Cardiac fibroblast (primary cell): ENCODE results near the gene RBBP4.
"Not testable (repeated sequence)": the region's sequence is repeated elsewhere in the genome, so short reads cannot be mapped to it uniquely, and the experiment has no call there.

Experiments
- DNase-seq, 2 donors: peaks; one replicate each; pipeline versions ENCODE4 v3.0.0 to v3.0.0-alpha.2; 2010; ENCODE audit warnings: low read depth in 2 of 2
- H3K4me3 ChIP-seq, 2 donors: replicated peaks in 1 of 2; 1 replicate in 1 of 2; 2 replicates in 1 of 2; pipeline ENCODE4 v1.5.1; 2011; ENCODE audit warnings: low read depth in 2 of 2, low read length in 2 of 2, mild to moderate bottlenecking in 2 of 2, moderate library complexity in 1 of 2
- TF ChIP-seq, protein P1 (sequence below): IDR thresholded peaks from one replicate; pipeline ENCODE4 v1.5.1; 2011; ENCODE audit warnings: low read depth, mild to moderate bottlenecking, low read length, inconsistent platforms

Gene RBBP4

DNA sequence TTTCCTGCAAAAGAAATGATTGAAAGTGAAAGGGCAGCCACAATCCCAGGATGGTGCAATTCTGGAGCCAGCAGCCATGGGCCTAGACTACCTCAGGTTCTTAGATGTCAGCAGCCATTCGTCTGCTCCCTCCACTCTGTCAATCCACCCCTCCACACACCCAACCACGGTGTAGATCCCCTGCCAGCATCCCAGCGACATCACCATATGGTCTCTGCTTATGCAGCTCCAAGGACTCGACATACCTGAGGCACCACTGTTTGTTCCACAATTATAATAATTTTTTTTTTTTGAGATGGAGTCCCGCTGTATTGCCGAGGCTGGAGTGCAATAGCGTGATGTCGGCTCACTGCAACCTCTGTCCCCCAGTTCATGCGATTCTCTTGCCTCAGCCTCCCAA, 45.0 kb downstream of the RBBP4 start:
- DNase-seq: no peak
- H3K4me3 ChIP-seq: no peak overlapping the region
- TF ChIP-seq, protein P1, sequence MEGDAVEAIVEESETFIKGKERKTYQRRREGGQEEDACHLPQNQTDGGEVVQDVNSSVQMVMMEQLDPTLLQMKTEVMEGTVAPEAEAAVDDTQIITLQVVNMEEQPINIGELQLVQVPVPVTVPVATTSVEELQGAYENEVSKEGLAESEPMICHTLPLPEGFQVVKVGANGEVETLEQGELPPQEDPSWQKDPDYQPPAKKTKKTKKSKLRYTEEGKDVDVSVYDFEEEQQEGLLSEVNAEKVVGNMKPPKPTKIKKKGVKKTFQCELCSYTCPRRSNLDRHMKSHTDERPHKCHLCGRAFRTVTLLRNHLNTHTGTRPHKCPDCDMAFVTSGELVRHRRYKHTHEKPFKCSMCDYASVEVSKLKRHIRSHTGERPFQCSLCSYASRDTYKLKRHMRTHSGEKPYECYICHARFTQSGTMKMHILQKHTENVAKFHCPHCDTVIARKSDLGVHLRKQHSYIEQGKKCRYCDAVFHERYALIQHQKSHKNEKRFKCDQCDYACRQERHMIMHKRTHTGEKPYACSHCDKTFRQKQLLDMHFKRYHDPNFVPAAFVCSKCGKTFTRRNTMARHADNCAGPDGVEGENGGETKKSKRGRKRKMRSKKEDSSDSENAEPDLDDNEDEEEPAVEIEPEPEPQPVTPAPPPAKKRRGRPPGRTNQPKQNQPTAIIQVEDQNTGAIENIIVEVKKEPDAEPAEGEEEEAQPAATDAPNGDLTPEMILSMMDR: no peak

DNA sequence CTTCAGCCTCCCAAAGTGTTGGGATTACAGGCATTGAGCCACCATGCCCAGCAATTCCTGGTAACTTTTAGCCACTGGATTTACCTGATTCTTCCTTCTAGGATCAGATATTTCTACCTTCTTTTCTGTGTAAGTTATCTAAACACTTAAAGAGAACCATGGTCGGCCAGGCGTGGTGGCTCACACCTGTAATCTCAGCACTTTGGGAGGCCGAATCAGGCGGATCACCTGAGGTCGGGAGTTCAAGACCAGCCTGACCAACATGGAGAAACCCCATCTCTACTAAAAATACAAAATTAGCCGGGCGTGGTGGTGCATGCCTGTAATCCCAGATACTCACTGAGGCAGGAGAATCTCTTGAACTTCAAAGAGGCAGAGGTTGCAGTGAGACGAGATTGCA, 46.0 kb downstream of the RBBP4 start:
- H3K4me3 ChIP-seq, DNase-seq: not testable (repeated sequence)

DNA sequence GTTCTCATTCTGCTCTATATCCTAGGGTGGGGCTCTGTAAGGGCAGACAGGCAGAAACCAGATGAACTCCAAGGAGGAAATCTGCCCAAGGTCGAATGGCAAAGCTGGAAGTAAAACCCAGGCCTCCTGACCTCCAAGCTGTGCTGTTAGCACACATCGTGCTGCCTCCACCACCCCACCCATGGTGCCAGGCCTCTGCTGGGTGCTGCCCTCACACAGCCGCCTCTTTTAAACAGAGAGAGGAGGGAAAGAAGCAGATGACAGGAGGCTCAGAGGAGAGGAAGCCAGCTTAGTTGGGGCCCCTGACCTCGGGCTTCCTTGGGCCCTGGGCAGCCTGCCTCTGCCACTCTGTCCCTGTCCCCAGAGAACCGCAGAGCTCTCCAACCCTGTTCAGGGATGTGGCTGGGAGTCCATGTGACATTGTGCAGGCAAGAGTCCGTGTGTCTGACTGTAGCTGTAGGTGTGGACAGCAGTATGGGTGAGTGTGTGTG, 50.5 kb downstream of the RBBP4 start:
- peak overlapping the region; percentile 62 to 70 for H3K4me3 ChIP-seq
- DNase-seq: no peak
- TF ChIP-seq, protein P1: no peak

DNA sequence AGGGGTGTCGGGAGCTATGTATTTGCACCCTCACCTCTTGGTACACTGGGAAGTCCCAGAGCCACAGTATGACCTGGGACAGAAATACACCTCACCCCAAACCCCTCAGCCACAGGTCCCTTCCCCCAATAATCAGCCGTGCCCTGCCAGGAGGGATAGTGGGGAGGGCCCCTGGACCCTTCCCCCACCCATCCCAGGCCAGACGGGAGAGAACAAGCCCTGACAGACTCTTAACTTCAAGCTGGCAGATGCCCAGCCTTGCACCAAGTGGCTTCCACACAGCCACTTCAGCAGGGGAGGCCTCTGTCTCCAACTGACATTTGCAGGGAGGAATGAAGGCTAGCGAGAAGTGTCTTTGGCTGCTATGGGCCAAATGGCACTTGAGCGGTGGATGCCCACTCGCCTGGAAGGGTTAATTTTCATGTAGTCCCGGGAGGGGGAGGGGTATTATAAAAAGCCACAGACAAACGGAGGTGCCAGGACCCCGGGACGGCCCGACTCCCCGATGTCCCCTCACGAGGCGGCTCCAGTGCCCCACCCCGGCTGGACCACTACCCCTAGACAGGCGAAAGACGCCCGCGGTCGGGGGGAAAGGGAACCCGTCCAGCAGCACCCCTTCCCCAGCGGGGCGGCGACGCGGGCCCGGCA, 51.1 kb downstream of the RBBP4 start:
- TF ChIP-seq, protein P1: no peak
- no peak for DNase-seq
- H3K4me3 ChIP-seq: peak overlapping the region; percentile 62 to 70

DNA sequence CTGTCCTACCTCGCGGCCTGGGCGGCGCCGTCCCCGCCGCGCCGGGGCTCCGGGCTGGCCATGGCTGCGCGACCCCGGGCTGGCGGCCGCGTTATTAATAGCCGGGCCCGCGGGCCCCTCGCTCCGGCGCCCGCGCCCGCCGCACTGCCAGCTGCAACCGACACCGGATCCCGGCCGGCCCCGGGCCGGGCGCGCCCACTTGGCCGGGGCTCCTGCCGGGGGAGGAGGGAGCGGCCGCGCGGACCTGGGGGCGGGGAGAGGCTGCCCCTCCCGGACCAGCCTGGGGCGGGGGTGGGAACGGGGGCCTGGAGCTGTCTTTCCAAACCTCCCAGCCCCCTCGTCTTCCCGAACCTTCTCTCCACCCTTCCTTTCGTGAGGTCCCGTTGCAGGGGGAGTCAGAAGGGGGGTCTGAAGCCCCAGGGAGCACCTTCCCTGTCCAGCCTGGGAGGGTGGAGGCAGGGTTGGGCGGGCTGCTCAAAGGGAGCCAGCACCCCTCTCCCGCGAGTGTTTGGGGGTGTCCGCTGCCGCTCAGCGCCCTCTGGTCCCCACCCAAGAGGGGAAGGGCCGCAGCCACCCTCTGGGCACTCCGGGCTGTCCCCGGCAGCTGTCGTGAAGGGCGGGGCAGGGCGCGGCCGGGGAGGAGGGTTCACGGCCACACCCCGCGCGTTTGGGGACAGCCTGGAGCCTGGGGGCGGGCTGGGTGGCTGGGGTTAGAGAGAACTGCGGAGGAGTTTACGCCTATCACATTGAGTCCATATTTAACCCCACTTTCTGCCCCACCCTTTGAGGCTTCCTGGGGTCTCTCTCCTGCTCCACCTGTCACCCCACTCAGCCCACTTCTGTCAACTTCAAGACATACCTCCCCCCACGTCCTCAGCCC, 51.8 kb downstream of the RBBP4 start, which contains the start of gene SYNC:
Gene SYNC, minus strand, starts transcription at position 172 of the 880 bp plus-strand sequence. Its CDS starts 110 bp downstream, at position 62.
- DNase-seq: peak; percentile 51 to 81

DNA sequence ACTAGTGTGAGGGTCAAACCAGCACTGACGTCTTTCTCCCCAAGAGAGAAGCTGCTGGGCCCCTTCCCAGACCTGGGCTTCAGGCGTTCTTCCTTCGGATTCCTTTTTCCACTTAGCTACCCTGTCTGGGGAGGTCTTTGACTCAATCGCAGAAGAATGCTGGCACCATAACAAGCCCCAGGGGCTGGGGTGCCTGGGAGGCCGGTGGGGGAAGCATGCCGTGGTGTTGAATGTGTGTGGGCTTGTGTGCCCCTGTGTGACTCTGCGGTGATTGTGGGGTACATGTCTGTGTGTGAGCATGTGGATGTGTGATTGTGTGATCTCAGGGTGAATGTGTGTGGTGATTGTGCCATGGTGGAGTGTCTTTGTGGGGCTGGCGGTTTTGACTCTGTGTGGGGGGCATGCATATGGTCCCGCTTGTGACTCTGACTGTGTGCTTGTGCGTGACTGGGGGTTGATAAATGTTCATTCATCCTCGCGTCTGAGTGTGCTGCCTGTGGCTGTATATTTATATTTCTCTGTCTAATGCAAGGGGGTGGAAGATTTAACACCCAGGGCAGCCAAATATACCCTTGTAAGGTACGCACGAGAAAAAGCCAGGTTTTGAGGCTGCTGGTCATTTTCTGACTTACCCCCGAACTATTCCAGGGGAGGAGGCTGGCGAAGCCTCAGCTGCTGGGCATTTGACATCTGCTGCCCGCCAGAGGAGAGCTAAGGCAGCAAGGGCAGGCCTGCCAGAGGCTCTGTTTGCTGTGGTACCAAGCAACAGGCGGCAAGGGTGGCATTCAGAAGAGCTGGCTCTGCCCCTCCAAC, 52.7 kb downstream of the RBBP4 start:
- peak overlapping the region in 1 of 2 donors; percentile 62 for H3K4me3 ChIP-seq
- TF ChIP-seq, protein P1: no peak
- peak; percentile 89 to 96 for DNase-seq

More for the DNA sequence above, 51.8 kb downstream of the RBBP4 start, which contains the start of gene SYNC:
- H3K4me3 ChIP-seq: peak within 1 kb of the TSS; percentile 62 to 70
- TF ChIP-seq, protein P1: no peak

DNA sequence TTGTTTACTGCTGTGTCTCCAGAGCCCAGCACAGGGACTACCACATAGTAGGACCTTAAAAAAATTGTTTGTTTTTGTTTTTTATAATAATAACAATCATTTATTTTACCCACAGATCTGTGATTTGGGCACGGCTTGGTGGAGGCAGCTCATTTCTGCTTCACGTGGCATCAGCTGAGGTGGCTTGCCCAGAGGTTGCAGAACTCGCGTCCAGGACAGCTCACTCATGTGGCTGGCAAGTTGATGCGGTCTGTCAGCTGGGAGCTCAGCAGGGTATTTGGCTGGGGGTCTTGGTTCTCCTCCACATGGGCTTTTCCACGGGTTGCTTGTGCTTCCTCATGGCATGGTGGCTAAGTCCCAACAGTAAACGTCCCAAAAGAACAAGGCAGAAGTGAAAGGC, 54.5 kb downstream of the RBBP4 start:
- H3K4me3 ChIP-seq: no peak overlapping the region
- DNase-seq: no peak
- TF ChIP-seq, protein P1: no peak
